H9 (cell line): ENCODE results near the gene SEMA3D. TPM values are rescaled to one million over a fixed set of nuclear protein-coding genes. Genes with fewer than 3 reads are reported as not detected.

Source experiments
- DNase-seq: peaks from one replicate; pipeline ENCODE4 v3.0.0-alpha.2; 2017
- H2AFZ ChIP-seq: one replicate; pipeline ENCODE4 v1.6.1; 2013; ENCODE audit warnings: mild to moderate bottlenecking, low read length, control low read depth, moderate library complexity
- H2AK5ac ChIP-seq: 2 replicates; pipeline ENCODE4 v1.6.1; 2013; ENCODE audit warnings: low read length, control low read depth, mixed read lengths; ENCODE audit not compliant: insufficient read length
- H2BK120ac ChIP-seq: one replicate; pipeline ENCODE4 v1.6.1; 2013; ENCODE audit warnings: low read depth, mild to moderate bottlenecking, low read length, control low read depth, inconsistent platforms; ENCODE audit not compliant: poor library complexity, severe bottlenecking
- H2BK12ac ChIP-seq: 2 replicates; pipeline ENCODE4 v1.6.1; 2013; ENCODE audit warnings: low read length, control low read depth, mixed read lengths, low read depth; ENCODE audit not compliant: insufficient read length
- H2BK15ac ChIP-seq: 2 replicates; pipeline ENCODE4 v1.6.1; 2013; ENCODE audit warnings: low read depth, low read length, control low read depth
- H2BK20ac ChIP-seq: one replicate; pipeline ENCODE4 v1.6.1; 2013; ENCODE audit warnings: low read depth, mild to moderate bottlenecking, low read length, control low read depth, inconsistent platforms; ENCODE audit not compliant: poor library complexity, severe bottlenecking
- H2BK5ac ChIP-seq: 2 replicates; pipeline ENCODE4 v1.6.1; 2013; ENCODE audit warnings: low read length, control low read depth, mixed read lengths; ENCODE audit not compliant: insufficient read length
- H3K14ac ChIP-seq: 2 replicates; pipeline ENCODE4 v1.6.1; 2013; ENCODE audit warnings: low read length, control low read depth; ENCODE audit not compliant: insufficient read depth
- H3K18ac ChIP-seq: 2 replicates; pipeline ENCODE4 v1.6.1; 2013; ENCODE audit warnings: low read depth, mild to moderate bottlenecking, mixed read lengths, low read length, control low read depth; ENCODE audit not compliant: insufficient read length
- H3K23ac ChIP-seq: 2 replicates; pipeline ENCODE4 v1.6.1; 2013; ENCODE audit warnings: low read length, control low read depth, mixed read lengths, low read depth; ENCODE audit not compliant: insufficient read length
- H3K23me2 ChIP-seq: 2 replicates; pipeline ENCODE4 v1.6.1; 2013; ENCODE audit warnings: low read depth, mild to moderate bottlenecking, mixed read lengths, low read length, control low read depth; ENCODE audit not compliant: insufficient read length, poor library complexity, severe bottlenecking
- H3K27ac ChIP-seq: 2 replicates; pipeline ENCODE4 v1.5.1; 2013; ENCODE audit warnings: low read length, control low read depth, mixed read lengths, low read depth; ENCODE audit not compliant: insufficient read length
- H3K27me3 ChIP-seq: 2 replicates; pipeline ENCODE4 v1.6.1; 2013; ENCODE audit warnings: low read length, control low read depth, inconsistent platforms; ENCODE audit not compliant: insufficient read depth
- H3K4ac ChIP-seq: 2 replicates; pipeline ENCODE4 v1.6.1; 2013; ENCODE audit warnings: low read depth, mild to moderate bottlenecking, control low read depth, inconsistent platforms, low read length, moderate library complexity
- H3K4me1 ChIP-seq: 2 replicates; pipeline ENCODE4 v1.6.1; 2013; ENCODE audit warnings: low read length, control low read depth, inconsistent platforms; ENCODE audit not compliant: insufficient read depth
- H3K4me2 ChIP-seq: 2 replicates; pipeline ENCODE4 v1.6.1; 2013; ENCODE audit warnings: low read length, control low read depth, mixed read lengths; ENCODE audit not compliant: insufficient read length, insufficient read depth
- H3K56ac ChIP-seq: 2 replicates; pipeline ENCODE4 v1.6.1; 2013; ENCODE audit warnings: low read depth, mild to moderate bottlenecking, mixed read lengths, low read length, control low read depth; ENCODE audit not compliant: insufficient read length
- H3K79me1 ChIP-seq: 2 replicates; pipeline ENCODE4 v1.6.1; 2013; ENCODE audit warnings: low read depth, mild to moderate bottlenecking, moderate library complexity, low read length, control low read depth, inconsistent platforms; ENCODE audit not compliant: insufficient read depth, poor library complexity, severe bottlenecking
- H3K79me2 ChIP-seq: 2 replicates; pipeline ENCODE4 v1.6.1; 2013; ENCODE audit warnings: low read length, control low read depth, inconsistent platforms; ENCODE audit not compliant: insufficient read depth
- H3K9ac ChIP-seq: 2 replicates; pipeline ENCODE4 v1.6.1; 2013; ENCODE audit warnings: low read length, control low read depth, mixed read lengths; ENCODE audit not compliant: insufficient read length; ENCODE audit errors: extremely low read depth
- H3K9me3 ChIP-seq: one replicate; pipeline ENCODE4 v1.6.1; 2013; ENCODE audit warnings: low read depth, low read length, inconsistent platforms; ENCODE audit not compliant: control insufficient read depth
- H3T11ph ChIP-seq: one replicate; pipeline ENCODE4 v1.6.1; 2013; ENCODE audit warnings: mild to moderate bottlenecking, low read length, control low read depth, inconsistent platforms
- H4K20me1 ChIP-seq: one replicate; pipeline ENCODE4 v1.6.1; 2013; ENCODE audit not compliant: control insufficient read depth, insufficient read length, insufficient read depth
- H4K5ac ChIP-seq: 2 replicates; pipeline ENCODE4 v1.6.1; 2013; ENCODE audit warnings: low read depth, mild to moderate bottlenecking, mixed read lengths, low read length, control low read depth; ENCODE audit not compliant: insufficient read length
- H4K8ac ChIP-seq: replicated peaks from 2 replicates; pipeline ENCODE4 v1.6.1; 2013; ENCODE audit warnings: low read length, control low read depth, mixed read lengths, low read depth; ENCODE audit not compliant: insufficient read length
- H4K91ac ChIP-seq: 2 replicates; pipeline ENCODE4 v1.6.1; 2013; ENCODE audit warnings: low read depth, mild to moderate bottlenecking, moderate library complexity, mixed read lengths, low read length, control low read depth; ENCODE audit not compliant: insufficient read length
- H3K27ac Mint-ChIP-seq, 3 experiments: 2 replicates in 2 of 3; 3 replicates in 1 of 3; pipeline ENCODE4 v1.8.0; 2020 to 2021; ENCODE audit warnings: mixed read lengths in 3 of 3, mild to moderate bottlenecking in 1 of 3, moderate library complexity in 1 of 3
- H3K27me3 Mint-ChIP-seq: 2 replicates; pipeline ENCODE4 v1.8.0; 2021; ENCODE audit warnings: low read depth, mild to moderate bottlenecking, moderate library complexity, mixed read lengths
- H3K36me3 Mint-ChIP-seq, 3 experiments: 2 replicates in 2 of 3; 3 replicates in 1 of 3; pipeline ENCODE4 v1.8.0; 2020 to 2021; ENCODE audit warnings: low read depth in 3 of 3, mixed read lengths in 3 of 3; ENCODE audit not compliant: insufficient read depth in 1 of 3
- H3K4me1 Mint-ChIP-seq, 2 experiments: 2 replicates each; pipeline ENCODE4 v1.8.0; 2020; ENCODE audit warnings: mixed read lengths in 2 of 2
- H3K4me3 Mint-ChIP-seq, 2 experiments: 2 replicates in 1 of 2; 3 replicates in 1 of 2; pipeline ENCODE4 v1.8.0; 2020 to 2021; ENCODE audit warnings: mild to moderate bottlenecking in 2 of 2, mixed read lengths in 2 of 2, moderate library complexity in 1 of 2
- H3K9me3 Mint-ChIP-seq, 2 experiments: 2 replicates in 1 of 2; 3 replicates in 1 of 2; pipeline ENCODE4 v1.8.0; 2020; ENCODE audit warnings: mild to moderate bottlenecking in 2 of 2, mixed read lengths in 2 of 2, moderate library complexity in 1 of 2
- CTCF ChIP-seq: fragments of 200-600 bp; sonication (generic); conservative IDR thresholded peaks from 3 replicates; pipeline ENCODE4 v1.8.0; 2021; ENCODE audit warnings: antibody characterized with exemption, mild to moderate bottlenecking
- WGBS: extraction: QIAGEN DNeasy Blood & Tissue Kit; methylation state at CpG from one replicate; pipeline ENCODE4 v1.1.7; 2013; ENCODE audit warnings: missing lambda C conversion rate, low lambda C conversion rate, mixed read lengths; ENCODE audit not compliant: insufficient read length; ENCODE audit errors: extremely low coverage; 5-methylcytosine and 5-hydroxymethylcytosine counted together
- total RNA-seq: library from RNA; stranded (reverse); gene quantifications from 2 replicates; pipeline ENCODE4 v1.2.1, GENCODE V29; 2021

The SEMA3D gene
- total RNA-seq, 1 experiment from 2014 or later, result 5.4 TPM

- Mint-ChIP-seq H3K27me3 (no peaks in the 10 kb centered on the region), H3K9me3 (no peaks in the 10 kb centered on the region), H3K36me3 (no peaks in the 10 kb centered on the region; a peak in 1 of 7 replicates), H3K4me3 (no peak overlapping the region), H3K27ac (no peak overlapping the region), H3K4me1 (no peaks in the 10 kb centered on the region)
- H3T11ph ChIP-seq, result no peak overlapping the region
- no peak overlapping the region for H3K18ac ChIP-seq
- DNase-seq, result no peak
- H3K23ac ChIP-seq, result no peak overlapping the region
- H3K4me2 ChIP-seq, result no peak overlapping the region
- no peaks in the 10 kb centered on the region for H3K9me3 ChIP-seq
- no peaks in the 10 kb centered on the region for H3K23me2 ChIP-seq
- H3K27ac ChIP-seq, result no peak overlapping the region
- H3K79me2 ChIP-seq, result no peaks in the 10 kb centered on the region
- no peak overlapping the region for H2BK5ac ChIP-seq
- no peak overlapping the region for H3K4ac ChIP-seq
- no peaks in the 10 kb centered on the region for H3K79me1 ChIP-seq
- H2BK20ac ChIP-seq, result no peak overlapping the region
- no peak overlapping the region for H2BK120ac ChIP-seq
- H3K14ac ChIP-seq, result no peak overlapping the region
- WGBS, result no CpG with 5 or more reads among the region's 1 CpG
- TF ChIP-seq CTCF, result no peak
- no peak overlapping the region for H3K9ac ChIP-seq
- H2AK5ac ChIP-seq, result no peak overlapping the region
- H4K20me1 ChIP-seq, result no peaks in the 10 kb centered on the region
- no peak overlapping the region for H2BK15ac ChIP-seq
- H3K27me3 ChIP-seq, result no peaks in the 10 kb centered on the region
- no peak overlapping the region for H4K8ac ChIP-seq
- no peak overlapping the region for H4K5ac ChIP-seq
- no peak overlapping the region for H2BK12ac ChIP-seq
- no peaks in the 10 kb centered on the region for H3K4me1 ChIP-seq
- H2AFZ ChIP-seq, result no peak overlapping the region
- H3K56ac ChIP-seq, result no peak overlapping the region
- no peak overlapping the region for H4K91ac ChIP-seq
These were observed 105.5 kb downstream of the SEMA3D start for GRCh38 chr7:85081392-85081791.
